Epithelial cell of esophagus (primary cell): ENCODE measurements around the gene ACTRT2.

Experiments
- DNase-seq: peaks from one replicate; pipeline ENCODE4 v3.0.0; 2010; ENCODE audit warnings: low read depth
- H3K4me3 ChIP-seq: 2 replicates; pipeline ENCODE4 v1.5.1; 2011; ENCODE audit warnings: mild to moderate bottlenecking, low read length, control low read depth
- TF ChIP-seq, protein P1 (sequence below): IDR thresholded peaks from 2 replicates; pipeline ENCODE4 v1.5.1; 2011; ENCODE audit warnings: low read depth, mild to moderate bottlenecking, low read length, control low read depth, inconsistent platforms; ENCODE audit not compliant: insufficient read depth; ENCODE audit errors: missing control alignments

Gene ACTRT2

DNA sequence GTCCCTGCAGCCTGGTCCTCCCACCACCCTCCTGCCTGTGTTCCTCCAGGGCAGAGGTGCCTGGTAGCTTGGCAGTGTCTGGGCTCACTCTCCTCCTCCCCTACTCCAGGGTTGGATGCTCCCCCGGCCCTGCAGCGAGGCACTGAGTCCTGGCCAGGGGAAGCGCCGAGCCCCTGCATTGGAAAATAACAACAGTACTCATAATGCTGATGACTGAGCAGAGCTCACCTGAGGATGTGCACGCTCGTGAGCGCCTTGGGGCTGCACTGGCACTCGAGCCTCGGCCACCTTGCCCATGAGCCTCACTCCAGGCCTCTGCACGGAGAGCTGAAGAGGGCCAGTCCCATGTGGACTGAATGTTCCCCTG, 6.0 kb upstream of the ACTRT2 start:
- H3K4me3 ChIP-seq = no peak overlapping the region
- no peak for DNase-seq
- TF ChIP-seq, protein P1, sequence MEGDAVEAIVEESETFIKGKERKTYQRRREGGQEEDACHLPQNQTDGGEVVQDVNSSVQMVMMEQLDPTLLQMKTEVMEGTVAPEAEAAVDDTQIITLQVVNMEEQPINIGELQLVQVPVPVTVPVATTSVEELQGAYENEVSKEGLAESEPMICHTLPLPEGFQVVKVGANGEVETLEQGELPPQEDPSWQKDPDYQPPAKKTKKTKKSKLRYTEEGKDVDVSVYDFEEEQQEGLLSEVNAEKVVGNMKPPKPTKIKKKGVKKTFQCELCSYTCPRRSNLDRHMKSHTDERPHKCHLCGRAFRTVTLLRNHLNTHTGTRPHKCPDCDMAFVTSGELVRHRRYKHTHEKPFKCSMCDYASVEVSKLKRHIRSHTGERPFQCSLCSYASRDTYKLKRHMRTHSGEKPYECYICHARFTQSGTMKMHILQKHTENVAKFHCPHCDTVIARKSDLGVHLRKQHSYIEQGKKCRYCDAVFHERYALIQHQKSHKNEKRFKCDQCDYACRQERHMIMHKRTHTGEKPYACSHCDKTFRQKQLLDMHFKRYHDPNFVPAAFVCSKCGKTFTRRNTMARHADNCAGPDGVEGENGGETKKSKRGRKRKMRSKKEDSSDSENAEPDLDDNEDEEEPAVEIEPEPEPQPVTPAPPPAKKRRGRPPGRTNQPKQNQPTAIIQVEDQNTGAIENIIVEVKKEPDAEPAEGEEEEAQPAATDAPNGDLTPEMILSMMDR = no peak

DNA sequence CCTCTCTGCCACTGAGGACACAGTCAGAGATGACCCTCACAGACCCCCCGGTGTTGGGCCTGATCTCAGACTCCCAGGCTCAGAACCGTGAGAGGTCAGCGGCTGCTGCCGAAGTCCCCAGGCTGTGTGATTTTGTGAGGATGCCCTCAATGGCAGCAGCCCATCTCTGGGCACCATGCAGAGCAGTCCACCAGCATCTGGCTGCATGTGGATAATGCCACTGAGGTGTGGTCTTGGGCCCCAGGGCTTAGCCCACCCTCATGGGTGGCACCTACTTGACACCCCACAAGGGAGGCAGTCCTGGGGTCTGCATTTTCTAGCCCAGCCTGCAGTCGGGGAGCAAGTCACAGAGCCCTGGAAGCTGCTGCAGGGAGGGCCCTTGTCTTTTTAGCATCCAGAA, 5.5 kb upstream of the ACTRT2 start:
- TF ChIP-seq, protein P1 = no peak
- DNase-seq = no peak

DNA sequence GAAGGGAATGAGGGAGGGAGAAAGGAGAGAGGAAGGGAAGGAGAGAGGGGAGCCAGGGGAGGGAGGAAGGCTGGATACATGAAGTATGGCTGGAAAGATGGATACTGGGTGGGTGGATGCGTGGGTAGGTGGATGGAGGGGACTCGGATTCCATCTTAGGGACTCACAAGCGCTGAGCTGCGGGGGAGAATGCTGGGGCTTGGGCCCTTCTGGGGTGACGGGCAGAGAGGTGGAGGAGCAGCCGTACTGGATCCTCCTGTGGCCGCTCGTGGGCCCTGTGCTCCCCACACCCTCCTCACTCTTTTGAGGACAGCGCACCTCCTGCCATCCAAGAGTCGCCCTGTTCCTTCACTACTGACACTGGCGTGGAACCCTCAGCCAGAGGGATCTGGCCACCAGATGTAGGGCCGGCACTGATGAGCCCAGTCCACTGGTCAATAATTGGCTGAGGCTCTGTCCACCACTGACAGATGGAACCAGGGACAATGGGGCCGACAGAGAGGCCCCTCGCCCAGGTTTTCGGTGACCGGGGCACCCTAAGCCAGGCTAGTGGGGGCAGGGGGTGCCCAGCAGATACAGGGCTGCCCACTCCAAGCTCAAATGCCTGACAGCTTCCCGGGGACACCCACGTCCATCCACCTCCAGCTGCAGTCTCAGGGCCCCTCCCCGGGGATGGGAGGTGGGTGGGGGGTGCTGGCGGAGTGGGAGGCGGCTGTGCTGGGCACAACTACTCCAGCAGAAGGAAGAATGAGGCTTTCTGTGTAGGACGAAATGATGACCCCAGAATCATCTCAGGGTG, 4.4 kb upstream of the ACTRT2 start:
- TF ChIP-seq, protein P1 = no peak
- no peak for DNase-seq
- no peak overlapping the region for H3K4me3 ChIP-seq

More for the DNA sequence above, 5.5 kb upstream of the ACTRT2 start:
- no peak overlapping the region for H3K4me3 ChIP-seq

DNA sequence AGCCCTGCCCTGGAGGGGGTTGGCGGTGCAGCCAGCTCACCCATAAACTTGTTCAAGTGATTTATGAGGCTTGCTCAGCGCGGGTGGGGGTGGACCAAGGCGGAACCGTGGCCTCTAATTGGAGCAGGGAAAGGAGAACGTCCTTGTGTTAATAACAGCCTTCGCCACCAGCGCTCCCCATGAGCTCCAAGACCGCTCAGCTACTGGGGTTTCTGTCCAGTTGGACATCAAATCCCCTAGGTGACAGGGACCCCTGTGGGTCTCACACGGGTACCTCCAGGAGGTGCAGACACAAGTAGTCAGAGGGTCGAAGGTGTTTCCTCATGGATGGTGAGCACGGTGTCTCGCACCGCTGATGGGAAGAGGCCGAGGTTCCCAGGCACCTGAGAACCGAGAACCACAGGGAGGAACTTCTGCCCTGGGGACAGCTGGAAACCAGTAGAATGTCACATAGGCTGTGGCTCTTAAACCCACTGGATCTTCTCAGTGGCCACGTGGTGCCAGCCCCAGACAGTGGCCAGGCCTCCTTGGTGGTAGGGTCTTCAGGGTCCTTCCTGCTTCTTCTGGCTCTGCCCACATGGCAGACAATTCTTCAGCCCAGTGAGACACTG, 3.7 kb upstream of the ACTRT2 start:
- no peak for DNase-seq
- H3K4me3 ChIP-seq = no peak overlapping the region
- TF ChIP-seq, protein P1 = no peak

DNA sequence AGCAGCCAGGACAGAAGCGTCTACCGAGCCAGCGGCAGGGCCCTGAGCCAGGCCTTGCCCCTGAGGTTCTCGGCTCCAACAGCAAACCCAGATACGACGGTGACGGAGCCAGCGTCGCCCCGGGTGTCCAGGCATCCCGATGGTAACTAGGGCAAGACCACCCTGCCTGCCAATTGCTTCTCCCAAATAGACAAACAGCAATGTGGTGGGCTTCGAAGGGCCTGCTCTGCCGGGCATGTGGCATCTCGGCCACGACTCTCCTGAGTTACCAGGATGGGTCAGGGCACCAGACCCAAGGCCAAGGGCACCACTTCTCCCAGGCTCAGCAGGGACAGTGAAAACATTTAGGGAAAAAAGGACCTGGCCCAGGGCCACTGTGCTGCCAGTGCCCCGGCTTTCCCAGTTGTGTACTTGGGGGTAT, 3.2 kb upstream of the ACTRT2 start:
- DNase-seq = no peak

DNA sequence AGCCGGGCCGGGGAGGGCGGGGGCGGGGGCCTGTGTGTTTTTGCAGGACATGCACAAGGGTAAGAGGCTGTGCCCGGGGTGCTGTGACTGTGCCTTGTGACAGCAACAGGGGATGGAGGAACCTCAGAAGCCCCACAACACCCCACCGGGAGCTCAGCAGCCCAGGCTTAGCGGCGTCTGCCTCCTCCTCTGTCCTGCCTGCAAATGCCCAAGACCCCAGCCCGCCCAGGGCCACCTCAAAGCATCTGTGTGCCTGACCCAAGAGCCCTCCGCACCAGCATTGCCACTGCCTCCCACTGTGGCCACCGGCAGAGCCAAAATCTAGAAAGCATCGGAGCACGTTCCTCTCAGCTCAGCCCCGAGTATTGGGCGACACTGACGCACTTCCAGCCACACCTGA, 2.7 kb upstream of the ACTRT2 start:
- no peak for DNase-seq
- TF ChIP-seq, protein P1 = no peak

More for the DNA sequence above, 3.2 kb upstream of the ACTRT2 start:
- H3K4me3 ChIP-seq = no peak overlapping the region
- TF ChIP-seq, protein P1 = no peak

More for the DNA sequence above, 2.7 kb upstream of the ACTRT2 start:
- no peak overlapping the region for H3K4me3 ChIP-seq
